GM18526 (cell line): ENCODE results near the gene TP53BP2.

Source experiments
- POLR2A ChIP-seq: IDR thresholded peaks from 3 replicates; pipeline ENCODE4 v1.6.1; 2011; ENCODE audit not compliant: insufficient read length; ENCODE audit errors: extremely low read depth

The TP53BP2 gene

DNA sequence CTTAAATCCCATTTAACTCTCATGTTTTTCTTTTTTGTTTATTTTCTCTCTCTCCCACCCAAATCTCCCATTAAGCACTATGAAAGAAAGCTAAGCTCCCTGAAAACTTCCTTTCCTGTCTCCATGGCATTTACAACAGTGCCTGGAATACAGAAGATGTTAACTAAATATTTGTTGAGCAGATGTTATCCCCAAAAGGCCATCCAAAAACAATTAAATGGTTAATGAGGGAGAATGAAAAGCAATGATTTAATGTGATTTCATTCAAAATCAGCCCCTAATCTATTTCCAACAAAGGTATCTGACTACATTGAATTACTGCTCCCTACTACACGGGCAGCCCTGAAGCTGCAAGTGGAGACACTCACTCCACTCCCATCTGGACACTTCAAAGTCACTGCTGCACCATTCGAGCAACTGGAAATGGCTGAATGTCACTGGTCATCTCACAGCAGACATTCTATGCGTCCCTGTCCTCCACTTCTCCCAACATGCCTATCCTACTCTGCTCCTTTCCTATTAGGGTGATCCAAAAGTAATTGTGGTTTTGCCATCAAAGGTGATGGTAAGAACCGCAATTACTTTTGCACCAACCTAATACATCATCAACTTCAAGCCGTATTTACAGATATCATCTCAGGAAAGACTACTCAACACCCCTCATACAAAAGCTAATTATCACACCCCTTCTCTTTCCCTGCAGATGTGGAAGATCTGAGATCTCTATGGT is 7.5 kb downstream of the TP53BP2 start:
- TF ChIP-seq POLR2A: no peak

GRCh38 chr1:223837687-223838086 is 8.1 kb downstream of the TP53BP2 start:
- TF ChIP-seq POLR2A: no peak

- no peak for TF ChIP-seq POLR2A
Measured at GRCh38 chr1:223837206-223837605, 8.5 kb downstream of the TP53BP2 start.

- no peak for TF ChIP-seq POLR2A
Measured at GRCh38 chr1:223836586-223836985, 9.2 kb downstream of the TP53BP2 start.

DNA sequence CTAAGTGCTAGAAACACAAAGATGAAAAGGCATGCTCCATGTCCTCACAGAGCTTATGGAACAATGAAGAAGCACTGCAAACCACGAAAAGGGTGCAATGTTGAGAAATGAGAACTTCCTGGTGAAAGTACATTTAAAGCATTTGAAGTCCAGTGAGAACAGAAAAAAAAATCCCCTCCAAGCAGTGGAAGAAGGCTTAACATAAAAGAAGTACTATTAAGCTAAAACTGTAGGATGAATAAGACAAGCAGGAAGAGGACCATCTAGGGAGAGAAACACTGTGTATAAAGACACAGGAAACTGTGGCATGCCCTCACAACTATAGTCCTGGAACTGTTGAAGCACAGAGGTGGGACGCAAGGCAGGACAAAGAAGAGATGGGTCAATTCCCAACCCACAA is 10.0 kb downstream of the TP53BP2 start:
- TF ChIP-seq POLR2A: no peak

DNA sequence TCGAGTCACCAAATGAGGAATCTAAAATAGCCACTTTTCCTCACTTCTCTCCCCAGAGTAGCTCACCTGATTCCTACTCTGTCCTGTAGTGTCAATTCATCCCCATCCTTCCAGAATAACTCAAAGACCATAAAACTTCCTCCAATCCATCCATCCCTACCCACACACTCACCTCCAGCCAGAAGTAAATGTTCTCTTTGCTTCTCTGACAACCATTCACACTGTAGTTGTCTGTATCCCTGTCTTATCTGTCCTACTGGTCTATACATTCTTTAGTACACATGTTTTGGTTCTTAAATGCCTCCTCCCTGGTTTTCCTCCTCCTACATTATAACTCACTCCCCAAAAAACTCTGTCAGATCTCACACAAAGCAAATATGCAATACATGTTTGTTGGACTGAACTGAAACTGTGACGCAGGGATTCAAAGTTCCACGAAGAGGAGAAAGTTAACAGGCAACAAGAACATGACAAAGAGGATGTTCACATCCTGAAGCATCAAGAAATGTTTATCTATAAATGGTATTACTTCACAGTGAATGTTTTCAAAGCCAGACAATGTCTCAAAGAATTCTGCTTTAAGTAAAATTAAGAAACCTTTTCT is 11.0 kb downstream of the TP53BP2 start:
- TF ChIP-seq POLR2A: no peak

GRCh38 chr1:223833948-223834347 is 11.8 kb downstream of the TP53BP2 start:
- TF ChIP-seq POLR2A: no peak

DNA sequence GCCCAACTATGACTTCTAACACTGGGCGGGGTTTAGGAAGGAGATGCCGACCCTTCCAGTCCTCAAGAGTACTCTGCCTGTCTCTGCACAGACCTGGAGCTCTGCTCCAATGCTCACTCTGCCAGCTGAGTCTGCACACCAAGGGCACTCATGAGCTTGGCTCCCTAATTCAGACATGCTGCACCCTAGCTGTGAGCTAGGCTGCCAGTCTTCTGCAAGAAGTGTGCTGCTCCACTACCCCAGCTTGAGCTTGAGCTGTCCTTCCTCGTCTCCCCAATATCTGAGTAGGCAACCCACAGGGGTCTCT is 13.2 kb downstream of the TP53BP2 start:
- TF ChIP-seq POLR2A: no peak

GRCh38 chr1:223831755-223832636 is 13.8 kb downstream of the TP53BP2 start:
- TF ChIP-seq POLR2A: no peak

- TF ChIP-seq POLR2A: no peak
Measured at GRCh38 chr1:223829678-223830077, 16.1 kb downstream of the TP53BP2 start.

- TF ChIP-seq POLR2A: no peak
Measured at GRCh38 chr1:223828162-223828848, 17.4 kb downstream of the TP53BP2 start.

DNA sequence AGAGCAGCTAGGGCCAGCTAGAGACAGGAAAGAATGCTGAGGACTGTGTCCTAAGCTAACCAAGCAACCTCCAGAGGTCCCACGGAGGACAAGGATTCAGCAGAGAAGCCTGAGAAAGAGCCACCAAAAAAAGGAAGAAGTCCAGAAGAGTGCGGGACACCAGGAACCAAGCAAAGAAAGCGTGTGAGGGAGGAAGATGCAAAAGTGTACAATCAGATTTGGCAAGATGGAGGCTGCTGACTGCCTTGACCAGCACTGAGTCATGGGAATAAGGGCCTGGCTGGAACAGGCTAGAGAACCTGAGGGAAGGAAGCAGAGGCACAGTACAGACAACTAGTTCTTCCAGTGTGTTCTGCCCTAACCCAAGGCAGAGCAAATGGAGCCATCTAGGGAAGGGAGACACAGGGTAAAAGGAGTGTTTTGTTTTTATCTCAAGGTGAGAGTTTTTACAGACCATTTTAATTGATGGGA is 18.5 kb downstream of the TP53BP2 start:
- no peak for TF ChIP-seq POLR2A

DNA sequence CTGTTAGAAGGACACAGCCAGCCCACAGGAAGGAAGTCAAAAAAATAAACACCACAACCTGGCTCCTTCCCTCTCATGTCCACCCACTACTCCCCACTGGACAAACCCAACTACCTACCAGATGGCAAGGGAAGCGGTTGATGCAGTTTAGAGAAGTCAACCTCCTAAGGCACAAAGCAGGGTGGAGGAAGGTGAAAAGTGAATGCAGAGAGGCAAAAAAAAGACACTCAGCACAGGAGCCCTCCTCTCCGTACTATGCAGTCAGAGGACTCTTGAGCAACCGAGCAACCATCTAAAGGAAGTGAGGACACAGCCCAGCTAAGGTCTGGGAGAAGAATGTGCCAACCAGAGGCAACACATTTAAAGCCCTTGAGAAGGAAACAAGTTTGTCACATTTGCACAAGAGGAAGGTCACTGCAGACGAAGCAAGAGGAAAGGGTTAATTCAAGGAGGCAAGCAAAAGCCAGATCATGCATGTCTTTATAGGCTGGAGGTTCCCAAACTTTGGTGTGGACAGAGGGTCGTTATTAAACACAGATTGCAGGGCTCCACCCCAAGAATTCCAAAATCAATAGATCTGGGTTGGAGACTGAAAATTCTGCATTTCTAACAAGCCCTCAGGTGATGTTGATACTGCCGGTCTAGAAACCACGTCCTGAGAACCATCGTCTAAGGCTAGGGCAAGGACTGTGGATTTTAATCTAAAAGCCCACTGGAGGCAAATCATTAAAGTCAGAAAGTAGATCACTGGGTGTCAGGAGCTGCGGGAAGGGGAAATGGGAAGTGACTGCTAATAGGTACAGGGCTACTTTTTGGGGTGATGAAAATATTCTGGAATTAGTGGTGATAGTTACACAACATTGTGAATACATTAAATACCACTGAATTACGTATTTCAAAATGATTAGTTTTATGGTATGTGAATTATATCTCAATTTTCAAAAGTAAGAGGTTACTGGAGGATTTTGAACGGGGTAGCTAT is 19.7 kb downstream of the TP53BP2 start:
- TF ChIP-seq POLR2A: no peak

DNA sequence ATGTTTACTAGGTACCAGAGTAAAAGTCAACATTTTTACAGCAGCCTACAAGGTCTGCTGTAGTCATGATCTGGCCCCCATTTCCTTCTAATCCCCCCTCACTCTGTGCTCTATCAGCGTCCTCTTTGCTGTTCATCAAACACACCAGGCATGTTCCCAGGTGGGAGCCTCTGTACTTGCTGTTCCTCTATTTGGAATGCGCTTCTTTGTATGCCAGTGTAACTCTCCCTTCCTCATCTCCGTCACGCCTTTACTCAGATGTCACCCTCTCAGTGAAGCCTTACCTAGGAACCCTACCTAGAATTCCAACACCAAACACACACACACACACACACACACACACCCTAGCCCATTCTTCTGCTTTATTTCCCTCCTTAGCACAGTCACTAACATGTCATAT is 21.0 kb downstream of the TP53BP2 start:
- TF ChIP-seq POLR2A: no peak

GRCh38 chr1:223824287-223824686 is 21.5 kb downstream of the TP53BP2 start:
- TF ChIP-seq POLR2A: no peak

DNA sequence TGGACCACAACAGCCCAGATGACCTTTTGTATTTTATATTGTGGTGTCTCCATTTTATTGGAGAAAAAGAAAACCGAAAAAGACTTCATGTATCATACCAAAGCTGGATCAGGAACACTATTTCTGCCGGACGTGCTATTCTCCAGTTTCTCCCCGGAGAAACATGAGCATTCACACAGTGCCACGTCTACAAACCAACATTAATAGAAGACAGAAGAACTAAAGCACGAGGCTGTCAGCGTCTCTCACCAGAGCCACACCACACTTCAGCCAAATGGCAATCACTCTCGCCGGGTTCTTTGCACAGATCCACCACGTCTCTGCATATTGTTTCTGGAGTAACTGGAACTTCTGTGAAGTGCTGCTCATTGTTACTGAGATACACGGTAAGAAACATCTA is 24.8 kb downstream of the TP53BP2 start:
- TF ChIP-seq POLR2A: no peak
